ENCODE data around the gene KPNA1. TPM values are rescaled to one million over a fixed set of nuclear protein-coding genes. Genes with fewer than 3 reads are reported as not detected.

The KPNA1 gene
- polyA plus RNA-seq, 6 donors from 2014 or later = 31.5 to 44.1 (median 34.5) TPM

DNA sequence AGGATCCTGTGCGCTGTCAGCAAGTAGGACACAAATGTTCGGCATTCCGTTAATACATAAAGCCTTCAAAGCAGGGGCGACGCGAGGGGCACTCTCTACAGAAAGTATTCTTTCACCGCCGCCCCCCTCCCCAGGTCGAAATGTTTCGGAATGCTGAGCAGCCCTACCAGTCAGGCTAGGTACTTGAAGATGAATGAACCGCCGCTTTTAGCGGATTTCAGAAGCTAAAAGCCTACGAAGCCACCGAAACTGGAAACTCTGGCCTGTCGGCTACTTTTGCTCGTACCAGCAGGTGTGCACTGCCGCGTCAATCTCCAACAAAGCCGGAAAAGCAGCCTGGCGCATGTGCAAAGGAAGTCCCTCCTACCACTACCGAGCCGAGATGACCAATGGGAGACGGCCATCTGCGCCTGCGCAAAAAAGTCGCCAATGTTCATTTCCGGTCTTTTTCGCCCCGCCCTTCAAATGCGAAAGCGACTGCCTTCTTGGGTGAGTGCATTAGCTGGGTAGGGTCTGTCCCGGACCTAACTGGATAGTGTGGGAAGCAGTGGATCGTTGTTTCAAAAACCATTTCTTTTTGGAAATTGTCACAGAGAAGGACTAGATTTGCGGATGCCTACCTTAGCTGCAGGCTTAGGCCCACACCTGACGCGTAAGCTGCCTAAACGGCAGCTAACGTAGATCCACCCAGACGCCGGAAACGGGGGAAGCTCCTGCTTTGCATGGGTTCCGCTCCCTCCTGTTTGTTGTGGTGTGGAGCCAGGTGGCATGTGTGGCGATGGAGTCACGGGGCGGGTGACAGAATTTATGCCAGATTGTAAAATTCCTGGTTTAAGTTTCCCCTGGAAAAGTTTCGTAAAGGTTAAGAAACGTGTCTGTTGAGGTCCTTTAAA, 98.7 kb downstream of the KPNA1 start, which contains the start of gene WDR5B:
Gene WDR5B, minus strand, starts transcription at position 301 of the 893 bp plus-strand sequence. CDS start 534 bp downstream, outside the sequence.
- H3K27ac Mint-ChIP-seq = peak within 1 kb of the TSS; percentile 100
- peak; percentile 86 to 87 for ATAC-seq (ENCODE audit: low read depth in 2 of 2)
- peak; percentile 98 for DNase-seq
- H3K4me1 Mint-ChIP-seq = peaks cover 42 to 55% (median 47%) of the 10 kb centered on the region in 3 donors
- no peaks in the 10 kb centered on the region for H3K27me3 Mint-ChIP-seq
- peak within 1 kb of the TSS; percentile 84 to 99 (median 97) for H3K4me3 Mint-ChIP-seq
- peaks cover 5 to 7% of the 10 kb centered on the region in 2 donors for H3K36me3 Mint-ChIP-seq
- H3K9me3 Mint-ChIP-seq = peaks cover 0 to 2% (median 0%) of the 10 kb centered on the region in 7 donors

DNA sequence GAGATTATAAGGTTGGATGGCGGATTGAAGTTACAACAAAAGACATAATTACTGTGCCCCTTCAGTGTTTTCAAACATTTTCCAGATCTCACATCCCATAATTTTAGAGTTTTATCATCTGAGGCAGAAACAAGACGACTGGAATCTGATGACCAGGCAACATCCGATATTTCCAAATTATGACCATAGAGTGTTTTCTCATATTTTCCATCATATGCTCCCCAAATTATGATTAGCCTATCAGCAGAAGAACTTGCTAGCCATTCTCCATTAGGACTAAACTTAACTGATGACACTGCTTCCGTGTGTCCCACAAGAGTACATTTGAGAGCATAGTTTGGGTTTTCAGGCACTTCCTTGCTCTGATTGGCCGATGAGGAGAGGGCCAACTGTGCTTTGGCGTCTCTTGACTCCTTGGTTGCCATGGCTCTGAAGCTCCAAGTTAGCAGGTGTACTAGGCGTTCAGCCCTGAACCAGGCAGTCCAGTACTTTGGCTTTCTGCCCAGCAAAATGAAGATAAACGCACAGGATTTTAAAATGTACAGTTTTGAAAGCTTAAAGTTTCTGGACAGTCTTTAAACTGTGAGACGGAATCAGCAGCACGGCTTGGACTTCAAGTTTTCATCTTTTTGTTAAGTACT, 99.5 kb downstream of the KPNA1 start:
- peak; percentile 40 to 48 for ATAC-seq (ENCODE audit: low read depth in 2 of 2)
- peak overlapping the region; percentile 100 for H3K27ac Mint-ChIP-seq
- H3K9me3 Mint-ChIP-seq = peaks cover 0 to 2% (median 0%) of the 10 kb centered on the region in 7 donors
- peaks cover 5 to 7% of the 10 kb centered on the region in 2 donors for H3K36me3 Mint-ChIP-seq
- H3K4me1 Mint-ChIP-seq = peaks cover 45 to 57% (median 46%) of the 10 kb centered on the region in 3 donors
- peak; percentile 46 for DNase-seq
- peak overlapping the region; percentile 84 to 99 (median 97) for H3K4me3 Mint-ChIP-seq
- no peaks in the 10 kb centered on the region for H3K27me3 Mint-ChIP-seq

DNA sequence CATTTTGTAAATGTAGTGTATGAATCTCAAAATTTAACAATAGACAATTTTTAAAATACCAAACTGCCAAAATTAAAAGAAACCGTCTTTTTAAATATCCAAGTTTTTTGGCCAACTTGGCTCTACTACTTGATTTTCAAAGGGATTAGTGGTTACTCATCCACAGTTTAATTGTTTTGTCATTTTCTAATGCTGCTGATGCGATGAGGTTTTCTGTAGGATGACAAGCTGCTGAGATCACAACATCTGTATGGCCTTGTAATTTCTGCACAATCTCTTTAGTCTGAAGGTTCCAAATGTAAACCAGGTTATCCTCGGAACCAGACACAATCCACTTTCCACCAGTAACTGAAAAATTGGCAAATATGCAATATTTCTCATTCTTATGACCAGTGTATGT, 100.3 kb downstream of the KPNA1 start:
- Mint-ChIP-seq H3K36me3 (peaks cover 5 to 7% of the 10 kb centered on the region in 2 donors), H3K4me3 (peak overlapping the region; percentile 84 to 99 (median 97)), H3K27ac (peak overlapping the region; percentile 100), H3K4me1 (peaks cover 51 to 63% (median 54%) of the 10 kb centered on the region in 3 donors), H3K27me3 (no peaks in the 10 kb centered on the region), H3K9me3 (peaks cover 0 to 2% (median 0%) of the 10 kb centered on the region in 7 donors)
- ATAC-seq (ENCODE audit: low read depth in 2 of 2) (no peak), DNase-seq (no peak)

DNA sequence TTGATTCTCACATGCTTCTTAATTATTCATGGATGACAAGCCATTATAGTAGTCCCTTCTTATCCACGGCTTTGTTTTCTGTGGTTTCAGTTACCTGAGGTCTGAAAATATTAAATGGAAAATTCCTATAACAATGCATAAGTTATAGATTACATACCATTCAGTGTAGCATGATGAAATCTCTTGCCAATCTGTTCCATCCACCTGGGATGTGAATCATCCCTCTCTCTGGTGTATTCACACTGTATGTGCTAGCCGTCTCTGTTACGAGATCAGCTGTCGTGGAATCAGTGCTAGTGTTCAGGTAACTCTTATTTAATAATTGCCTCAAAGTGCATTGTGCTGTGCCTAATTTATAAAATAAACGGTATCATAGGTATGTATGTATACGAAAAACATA, 104.1 kb downstream of the KPNA1 start:
- Mint-ChIP-seq H3K4me1 (peaks cover 44 to 57% (median 52%) of the 10 kb centered on the region in 3 donors), H3K36me3 (peaks cover 12 to 19% of the 10 kb centered on the region in 2 donors), H3K27me3 (no peaks in the 10 kb centered on the region), H3K27ac (peak overlapping the region in 2 of 6 donors; percentile 86 to 93), H3K4me3 (peak overlapping the region in 2 of 8 donors; percentile 28 to 43), H3K9me3 (no peaks in the 10 kb centered on the region)
- no peak for DNase-seq
- ATAC-seq (ENCODE audit: low read depth in 2 of 2) = no peak

DNA sequence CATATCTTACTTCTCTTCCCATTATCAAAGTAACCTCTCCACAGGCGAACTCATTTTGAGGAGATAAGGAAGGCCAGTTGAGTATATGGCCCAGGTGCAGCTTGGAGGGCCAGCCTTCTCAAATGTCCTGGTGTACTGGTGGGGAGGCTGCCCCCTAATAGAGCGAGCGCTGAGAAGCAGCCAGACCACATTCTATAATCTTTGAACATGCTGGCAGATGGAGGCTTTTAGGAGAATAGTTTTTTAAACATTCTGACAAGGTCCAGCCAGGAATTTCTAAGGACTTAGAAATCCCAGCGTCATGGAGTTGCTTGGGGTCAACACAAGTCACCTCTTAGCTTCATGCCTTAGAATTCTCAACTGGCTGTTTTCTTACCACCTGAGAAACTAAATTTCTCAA, 104.6 kb downstream of the KPNA1 start:
- Mint-ChIP-seq H3K36me3 (peaks cover 12 to 19% of the 10 kb centered on the region in 2 donors), H3K4me3 (peak overlapping the region in 6 of 8 donors; percentile 42 to 87 (median 68)), H3K4me1 (peaks cover 39 to 53% (median 48%) of the 10 kb centered on the region in 3 donors), H3K27me3 (no peaks in the 10 kb centered on the region), H3K27ac (peak overlapping the region; percentile 78 to 99 (median 90)), H3K9me3 (no peaks in the 10 kb centered on the region)
- DNase-seq = no peak
- ATAC-seq (ENCODE audit: low read depth in 2 of 2) = no peak

DNA sequence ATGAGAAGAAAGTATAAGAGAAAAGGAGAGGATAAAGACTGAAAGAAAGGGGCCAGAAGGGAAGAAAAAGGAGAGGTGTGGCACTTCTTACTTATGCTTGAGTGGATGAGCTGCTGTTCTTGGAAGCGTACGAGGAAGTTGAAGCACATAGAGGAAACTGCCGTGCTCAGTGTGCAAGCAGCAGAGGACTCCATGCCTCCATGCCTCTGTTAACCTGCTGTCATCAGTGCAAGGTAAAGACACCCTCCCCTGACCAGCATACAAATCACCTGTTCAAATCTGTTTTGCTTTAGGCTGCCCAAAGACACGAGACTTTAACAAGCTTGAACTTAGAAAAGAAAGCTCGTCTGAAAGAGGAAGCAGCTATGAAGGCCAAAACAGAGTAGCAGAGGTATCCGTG, 105.3 kb downstream of the KPNA1 start:
- DNase-seq (peak; percentile 25), ATAC-seq (ENCODE audit: low read depth in 2 of 2) (peak; percentile 82 to 83)
- H3K9me3 Mint-ChIP-seq = no peaks in the 10 kb centered on the region
- peak overlapping the region; percentile 4 to 87 (median 71) for H3K4me3 Mint-ChIP-seq
- peaks cover 12 to 19% of the 10 kb centered on the region in 2 donors for H3K36me3 Mint-ChIP-seq
- H3K27ac Mint-ChIP-seq = peak overlapping the region; percentile 79 to 99 (median 90)
- H3K27me3 Mint-ChIP-seq = no peaks in the 10 kb centered on the region
- H3K4me1 Mint-ChIP-seq = peaks cover 33 to 47% (median 41%) of the 10 kb centered on the region in 3 donors

DNA sequence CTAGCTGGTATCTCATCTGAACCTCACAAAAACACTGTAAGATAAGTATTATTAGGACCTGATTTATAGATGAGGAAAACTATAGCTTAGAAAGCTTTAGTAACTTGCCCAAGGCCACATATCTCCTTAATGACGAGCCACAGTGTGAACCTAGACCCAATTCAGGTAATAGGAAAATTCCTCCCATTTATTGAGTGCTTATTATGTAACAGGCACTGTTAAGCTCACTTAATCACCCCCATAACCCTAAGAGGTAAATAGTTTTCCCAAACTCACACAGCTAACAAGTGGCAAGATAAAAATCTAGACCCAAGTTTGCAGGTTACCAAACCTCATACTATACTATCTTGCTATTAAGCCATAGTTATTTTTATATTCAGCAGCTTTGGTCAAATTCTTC, 106.8 kb downstream of the KPNA1 start:
- peaks cover 21 to 23% of the 10 kb centered on the region in 2 donors for H3K36me3 Mint-ChIP-seq
- H3K27ac Mint-ChIP-seq = peak overlapping the region in 5 of 6 donors; percentile 33 to 95 (median 80)

DNA sequence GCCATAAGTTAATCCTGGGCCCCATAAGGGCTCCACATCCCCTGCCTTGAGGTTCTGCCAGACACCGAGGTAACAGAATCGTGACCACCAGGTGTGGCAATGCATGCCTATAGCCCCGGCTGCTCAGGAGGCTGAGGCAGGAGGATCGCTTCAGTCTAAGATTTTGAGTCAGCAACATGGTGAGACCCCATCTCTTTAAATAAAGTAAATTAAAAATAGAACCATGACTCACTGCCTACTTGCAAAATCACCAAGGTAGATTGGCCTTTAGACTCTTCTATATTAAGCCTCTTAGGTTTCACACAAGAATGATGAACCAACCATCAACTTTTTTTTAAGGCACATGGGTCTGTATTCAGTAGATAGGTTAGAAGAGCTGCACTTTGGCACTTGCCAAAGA, 108.5 kb downstream of the KPNA1 start:
- no peaks in the 10 kb centered on the region for H3K9me3 Mint-ChIP-seq
- ATAC-seq (ENCODE audit: low read depth in 2 of 2) (no peak), DNase-seq (no peak)
- H3K36me3 Mint-ChIP-seq = peaks cover 17 to 23% of the 10 kb centered on the region in 2 donors
- H3K4me3 Mint-ChIP-seq = no peak overlapping the region
- no peak overlapping the region for H3K27ac Mint-ChIP-seq
- H3K27me3 Mint-ChIP-seq = no peaks in the 10 kb centered on the region
- peaks cover 17 to 24% (median 21%) of the 10 kb centered on the region in 3 donors for H3K4me1 Mint-ChIP-seq

More for the DNA sequence above, 106.8 kb downstream of the KPNA1 start:
- ATAC-seq (ENCODE audit: low read depth in 2 of 2) = no peak
- Mint-ChIP-seq H3K27me3 (no peaks in the 10 kb centered on the region), H3K9me3 (no peaks in the 10 kb centered on the region), H3K4me3 (no peak overlapping the region), H3K4me1 (peaks cover 23 to 35% (median 28%) of the 10 kb centered on the region in 3 donors)
- no peak for DNase-seq

DNA sequence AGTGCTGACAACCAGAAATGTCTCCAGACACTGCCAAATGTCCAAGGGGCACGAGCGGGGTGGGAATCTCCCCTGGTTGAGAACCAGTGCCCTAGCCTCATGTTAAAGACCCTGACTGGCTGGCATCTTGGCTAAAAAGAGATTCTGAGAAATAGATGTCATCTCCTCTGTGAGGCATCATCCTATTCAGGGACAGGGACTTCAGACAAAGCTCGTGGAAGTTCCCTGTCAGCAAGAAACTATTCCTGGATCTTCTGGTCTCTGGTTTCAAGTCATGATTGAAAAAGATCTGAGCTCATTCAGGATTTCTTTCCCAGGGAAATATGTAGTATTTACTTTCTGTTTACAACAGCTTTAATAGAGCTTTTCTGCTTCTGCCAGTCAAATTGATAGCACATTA, 109.7 kb downstream of the KPNA1 start:
- ATAC-seq (ENCODE audit: low read depth in 2 of 2) (no peak), DNase-seq (no peak)
- no peak overlapping the region for H3K27ac Mint-ChIP-seq
- H3K9me3 Mint-ChIP-seq = no peaks in the 10 kb centered on the region
- H3K27me3 Mint-ChIP-seq = no peaks in the 10 kb centered on the region
- H3K4me3 Mint-ChIP-seq = no peak overlapping the region
- H3K4me1 Mint-ChIP-seq = peaks cover 11 to 18% (median 18%) of the 10 kb centered on the region in 3 donors
- peaks cover 17 to 23% of the 10 kb centered on the region in 2 donors for H3K36me3 Mint-ChIP-seq

DNA sequence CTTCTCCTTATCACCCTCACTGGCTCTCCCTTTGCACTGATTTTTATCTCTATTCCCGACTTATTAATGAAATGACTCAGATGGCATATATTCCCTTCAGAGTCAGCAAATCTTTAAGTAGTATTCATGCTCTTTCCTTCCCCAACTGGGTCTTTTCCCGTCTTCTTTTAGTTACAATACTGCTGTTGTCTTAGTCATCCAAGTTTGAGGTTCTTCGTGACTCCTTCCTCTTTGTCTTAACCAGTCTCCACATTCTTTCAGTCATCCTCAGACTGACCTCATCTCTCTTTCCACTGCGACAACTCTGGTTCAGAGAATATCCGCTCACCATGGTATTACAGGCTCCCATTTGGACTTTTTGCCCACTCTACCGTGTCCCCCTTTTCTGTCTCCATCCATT, 111.2 kb downstream of the KPNA1 start:
- no peak for ATAC-seq (ENCODE audit: low read depth in 2 of 2)
- Mint-ChIP-seq H3K27ac (peak overlapping the region in 1 of 6 donors; percentile 79), H3K27me3 (no peaks in the 10 kb centered on the region), H3K4me3 (no peak overlapping the region), H3K4me1 (peaks cover 0 to 3% (median 3%) of the 10 kb centered on the region in 3 donors), H3K9me3 (no peaks in the 10 kb centered on the region), H3K36me3 (peaks cover 17 to 22% of the 10 kb centered on the region in 2 donors)
- DNase-seq = no peak

DNA sequence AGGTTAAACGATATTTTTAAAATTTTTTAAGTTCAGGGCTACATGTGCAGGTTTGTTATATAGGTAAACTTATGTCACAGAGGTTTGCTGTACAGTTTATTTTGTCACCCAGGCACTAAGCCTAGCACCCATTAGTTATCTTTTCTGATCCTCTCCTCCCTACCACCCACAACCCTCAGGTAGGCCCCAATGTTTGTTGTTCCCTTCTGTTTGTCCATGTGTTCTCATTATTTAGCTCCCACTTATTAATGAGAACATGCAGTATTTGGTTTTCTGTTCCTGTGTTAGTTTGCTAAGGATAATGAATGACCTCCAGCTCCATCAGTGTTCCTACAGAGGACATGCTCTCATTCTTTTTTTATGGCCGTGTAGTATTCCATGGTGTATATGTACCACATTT, 115.8 kb downstream of the KPNA1 start:
- H3K36me3 Mint-ChIP-seq = peaks cover 9% of the 10 kb centered on the region in 2 donors
- H3K27ac Mint-ChIP-seq = no peak overlapping the region
- DNase-seq (no peak), ATAC-seq (ENCODE audit: low read depth in 2 of 2) (no peak)
- H3K27me3 Mint-ChIP-seq = no peaks in the 10 kb centered on the region
- no peak overlapping the region for H3K4me3 Mint-ChIP-seq
- no peaks in the 10 kb centered on the region for H3K4me1 Mint-ChIP-seq
- H3K9me3 Mint-ChIP-seq = no peaks in the 10 kb centered on the region

DNA sequence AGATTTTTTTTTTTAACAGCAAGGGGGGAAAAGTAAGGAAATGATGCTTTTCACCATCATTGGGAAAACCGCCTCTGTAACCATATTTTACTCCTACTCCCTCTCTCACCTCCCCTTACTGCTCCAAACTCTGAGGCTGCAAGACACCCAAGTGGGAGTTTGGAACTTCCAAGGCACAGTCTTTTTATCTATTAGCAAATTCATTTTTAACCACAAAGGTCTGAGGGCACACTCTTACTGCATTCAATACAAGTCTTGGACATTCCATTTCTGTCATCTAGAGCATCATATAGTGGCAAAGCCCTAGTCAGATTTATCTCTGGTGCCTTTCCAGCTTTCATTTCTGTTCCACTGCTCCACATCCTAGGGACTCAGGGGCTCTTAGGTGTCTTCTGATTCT, 117.5 kb downstream of the KPNA1 start:
- Mint-ChIP-seq H3K27ac (peak overlapping the region in 1 of 6 donors; percentile 50), H3K4me3 (no peak overlapping the region), H3K4me1 (peaks cover 0 to 4% (median 0%) of the 10 kb centered on the region in 3 donors), H3K36me3 (no peaks in the 10 kb centered on the region), H3K9me3 (no peaks in the 10 kb centered on the region), H3K27me3 (no peaks in the 10 kb centered on the region)
- ATAC-seq (ENCODE audit: low read depth in 2 of 2) = no peak
- no peak for DNase-seq

DNA sequence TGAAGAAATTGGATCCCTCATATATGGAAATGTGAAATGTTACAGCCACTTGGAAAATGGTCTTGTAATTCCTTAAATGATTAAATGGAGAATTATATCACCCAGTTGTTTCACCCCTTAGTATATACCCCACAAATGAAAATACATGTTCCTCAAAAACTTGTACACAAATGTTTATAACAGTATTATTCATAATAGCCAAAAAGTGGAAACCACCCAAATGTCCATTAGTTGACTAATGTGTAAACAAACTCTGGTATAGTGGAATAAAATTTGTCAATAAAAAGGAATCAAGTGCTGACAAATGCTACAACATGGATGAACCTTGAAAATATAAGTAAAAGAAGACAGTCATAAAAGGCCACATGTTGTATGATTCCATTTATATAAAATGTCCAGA, 118.2 kb downstream of the KPNA1 start:
- Mint-ChIP-seq H3K36me3 (no peaks in the 10 kb centered on the region), H3K27me3 (no peaks in the 10 kb centered on the region), H3K27ac (no peak overlapping the region), H3K4me1 (peaks cover 0 to 4% (median 0%) of the 10 kb centered on the region in 3 donors), H3K4me3 (no peak overlapping the region), H3K9me3 (no peaks in the 10 kb centered on the region)
- DNase-seq = no peak
- no peak for ATAC-seq (ENCODE audit: low read depth in 2 of 2)
